Measurements from ENCODE around the gene IPPK. TPM values are rescaled to one million over a fixed set of nuclear protein-coding genes. Genes with fewer than 3 reads are reported as not detected.

Gene IPPK
- total RNA-seq, 4 donors from 2014 or later: 6.8 to 11.4 (median 7.5) TPM

DNA sequence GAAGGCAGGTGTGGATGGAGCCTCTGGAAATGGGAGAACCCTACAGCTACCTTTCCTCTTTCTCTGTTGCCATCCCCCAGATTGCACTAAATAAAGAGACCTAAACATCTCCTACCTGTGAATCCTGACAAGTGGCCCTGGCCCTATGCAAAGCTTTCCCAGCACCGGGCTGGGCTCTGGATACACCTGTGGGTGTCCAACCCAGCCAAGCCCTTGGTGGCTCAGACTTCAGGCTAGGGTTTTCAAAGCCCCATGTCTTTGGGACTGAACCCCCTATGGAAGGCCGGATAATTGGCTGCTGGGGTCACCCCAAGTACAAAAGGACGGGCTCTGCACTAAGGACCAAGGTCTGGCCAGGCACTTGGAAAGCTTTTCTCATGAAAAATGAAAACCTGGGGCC lies 44.1 kb upstream of the IPPK start:
- Histone ChIP-seq H3K4me3 (no peak overlapping the region), H3K27me3 (no peaks in the 10 kb centered on the region), H3K27ac (no peak overlapping the region), H3K4me1 (no peaks in the 10 kb centered on the region), H3K9me3 (no peaks in the 10 kb centered on the region), H3K36me3 (peaks cover 0 to 66% of the 10 kb centered on the region in 2 donors)
- ATAC-seq: no peak
- no peak for DNase-seq
- TF ChIP-seq POLR2A (IDR thresholded peaks at IDR 0.05) (no peak), CTCF (IDR thresholded peaks at IDR 0.05 in 4 of 5, conservative IDR thresholded peaks at IDR 0.05 in 1 of 5) (no peak)
- intact Hi-C loops (cut with DNase I; ENCODE audit: low total_unique reads): no loop called here
- in situ Hi-C loops (cut with MboI; ENCODE audit: low sequenced_read_pairs in 4 of 4): no loop called here

- Histone ChIP-seq H3K9me3 (no peaks in the 10 kb centered on the region), H3K4me1 (no peaks in the 10 kb centered on the region), H3K4me3 (no peak overlapping the region), H3K27me3 (no peaks in the 10 kb centered on the region), H3K36me3 (peaks cover 0 to 63% of the 10 kb centered on the region in 2 donors), H3K27ac (no peak overlapping the region)
- DNase-seq (no peak), ATAC-seq (no peak)
- intact Hi-C loops (cut with DNase I; ENCODE audit: low total_unique reads): no loop called here
- in situ Hi-C loops (cut with MboI; ENCODE audit: low sequenced_read_pairs in 4 of 4): no loop called here
- TF ChIP-seq CTCF (IDR thresholded peaks at IDR 0.05 in 4 of 5, conservative IDR thresholded peaks at IDR 0.05 in 1 of 5) (no peak), POLR2A (IDR thresholded peaks at IDR 0.05) (no peak)
Measured at GRCh38 chr9:92713528-92713927, 43.6 kb upstream of the IPPK start.

- Histone ChIP-seq H3K4me1 (no peaks in the 10 kb centered on the region), H3K27me3 (no peaks in the 10 kb centered on the region), H3K4me3 (no peak overlapping the region), H3K9me3 (no peaks in the 10 kb centered on the region), H3K27ac (no peak overlapping the region), H3K36me3 (peaks cover 0 to 55% of the 10 kb centered on the region in 2 donors)
- no peak for ATAC-seq
- DNase-seq: no peak
- TF ChIP-seq CTCF (IDR thresholded peaks at IDR 0.05 in 4 of 5, conservative IDR thresholded peaks at IDR 0.05 in 1 of 5) (no peak), POLR2A (IDR thresholded peaks at IDR 0.05) (no peak)
- in situ Hi-C loops (cut with MboI; ENCODE audit: low sequenced_read_pairs in 4 of 4): no loop called here
- intact Hi-C loops (cut with DNase I; ENCODE audit: low total_unique reads): no loop called here
Measured at GRCh38 chr9:92712767-92713166, 42.8 kb upstream of the IPPK start.

DNA sequence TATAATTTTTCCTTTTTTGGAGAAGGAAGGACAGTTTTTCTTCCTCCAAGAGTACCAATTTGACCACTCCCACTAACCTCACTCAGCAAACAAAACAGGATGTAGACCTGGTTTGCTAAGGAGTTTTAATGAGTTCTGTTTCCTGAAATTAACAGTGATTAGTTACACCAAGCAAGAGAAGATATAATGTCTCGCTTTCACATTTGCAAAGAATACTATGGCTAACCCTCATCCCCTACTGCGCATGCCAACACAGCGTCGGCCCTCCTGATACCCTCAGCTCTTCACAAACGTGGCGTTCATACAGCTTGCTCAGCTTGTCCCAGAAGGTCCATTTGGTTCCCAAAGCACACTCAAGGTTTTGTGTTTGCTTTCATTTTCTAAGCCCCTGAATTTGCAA lies 41.9 kb upstream of the IPPK start:
- Histone ChIP-seq H3K36me3 (peaks cover 0 to 46% of the 10 kb centered on the region in 2 donors), H3K27me3 (no peaks in the 10 kb centered on the region), H3K4me3 (no peak overlapping the region), H3K4me1 (no peaks in the 10 kb centered on the region), H3K27ac (no peak overlapping the region), H3K9me3 (no peaks in the 10 kb centered on the region)
- TF ChIP-seq CTCF (IDR thresholded peaks at IDR 0.05 in 4 of 5, conservative IDR thresholded peaks at IDR 0.05 in 1 of 5): no peak
- no peak for TF ChIP-seq POLR2A (IDR thresholded peaks at IDR 0.05)
- ATAC-seq (no peak), DNase-seq (no peak)
- in situ Hi-C loops (cut with MboI; ENCODE audit: low sequenced_read_pairs in 4 of 4) (no loop called here), intact Hi-C loops (cut with DNase I; ENCODE audit: low total_unique reads) (no loop called here)

- in situ Hi-C loops (cut with MboI; ENCODE audit: low sequenced_read_pairs in 4 of 4): no loop called here
Measured at GRCh38 chr9:92711146-92711545, 41.2 kb upstream of the IPPK start.

More at GRCh38 chr9:92711146-92711545, 41.2 kb upstream of the IPPK start:
- H3K9me3 ChIP-seq: no peaks in the 10 kb centered on the region
- no peak overlapping the region for H3K27ac ChIP-seq
- intact Hi-C loops (cut with DNase I; ENCODE audit: low total_unique reads): no loop called here
- no peak for TF ChIP-seq POLR2A (IDR thresholded peaks at IDR 0.05)
- no peak for TF ChIP-seq CTCF (IDR thresholded peaks at IDR 0.05 in 4 of 5, conservative IDR thresholded peaks at IDR 0.05 in 1 of 5)
- DNase-seq (no peak), ATAC-seq (no peak)
- H3K27me3 ChIP-seq: no peaks in the 10 kb centered on the region
- no peaks in the 10 kb centered on the region for H3K4me1 ChIP-seq
- H3K36me3 ChIP-seq: peaks cover 0 to 45% of the 10 kb centered on the region in 2 donors
- H3K4me3 ChIP-seq: no peak overlapping the region

Data from gastrocnemius medialis (tissue), 4 donors.